GM21576 (cell line): ENCODE data around the gene HINT1.
"Not testable (repeated sequence)": the region's sequence is repeated elsewhere in the genome, so short reads cannot be mapped to it uniquely, and the experiment has no call there.

Source experiments
- ATAC-seq: cut with Tn5 transposase; IDR thresholded peaks from one replicate; pipeline ENCODE4 v1.9.1; 2021; ENCODE audit warnings: mild to moderate bottlenecking, moderate library complexity; ENCODE audit not compliant: unreplicated experiment

The HINT1 gene

GRCh38 chr5:131165119-131165727 is at the start of gene HINT1:
HINT1 (minus strand) TSS chr5:131165256; CDS start chr5:131165205, 51 bp downstream.
- ATAC-seq: peak; percentile 84

- ATAC-seq: no peak
These were observed 49.7 kb upstream of the HINT1 start for GRCh38 chr5:131214609-131215227.

- no peak for ATAC-seq
These were observed 47.5 kb upstream of the HINT1 start for GRCh38 chr5:131212471-131213021.

- ATAC-seq: no peak
These were observed 46.6 kb upstream of the HINT1 start for GRCh38 chr5:131211669-131212068.

GRCh38 chr5:131210151-131210510 is 45.1 kb upstream of the HINT1 start:
- no peak for ATAC-seq

- peak; percentile 91 for ATAC-seq
These were observed 44.6 kb upstream of the HINT1 start for GRCh38 chr5:131209506-131210150.

GRCh38 chr5:131209175-131209505 is 44.1 kb upstream of the HINT1 start:
- no peak for ATAC-seq

GRCh38 chr5:131206772-131207171 is 41.7 kb upstream of the HINT1 start:
- no peak for ATAC-seq

GRCh38 chr5:131206061-131206460 is 41.0 kb upstream of the HINT1 start:
- no peak for ATAC-seq

GRCh38 chr5:131204964-131205363 is 39.9 kb upstream of the HINT1 start:
- no peak for ATAC-seq

- no peak for ATAC-seq
These were observed 35.5 kb upstream of the HINT1 start for GRCh38 chr5:131200560-131200959.

- ATAC-seq: no peak
These were observed 33.6 kb upstream of the HINT1 start for GRCh38 chr5:131198625-131199024.

- ATAC-seq: no peak
These were observed 31.3 kb upstream of the HINT1 start for GRCh38 chr5:131196331-131196730.

- ATAC-seq: no peak
These were observed 30.6 kb upstream of the HINT1 start for GRCh38 chr5:131195696-131196095.

- ATAC-seq: no peak
These were observed 29.7 kb upstream of the HINT1 start for GRCh38 chr5:131194725-131195124.

GRCh38 chr5:131193897-131194296 is 28.8 kb upstream of the HINT1 start:
- not testable (repeated sequence) for ATAC-seq

- no peak for ATAC-seq
These were observed 28.1 kb upstream of the HINT1 start for GRCh38 chr5:131193106-131193505.

- no peak for ATAC-seq
These were observed 21.7 kb upstream of the HINT1 start for GRCh38 chr5:131186561-131187256.

- ATAC-seq: no peak
These were observed 20.6 kb upstream of the HINT1 start for GRCh38 chr5:131185523-131186104.

- ATAC-seq: no peak
These were observed 17.8 kb upstream of the HINT1 start for GRCh38 chr5:131182839-131183238.

GRCh38 chr5:131180407-131180806 is 15.4 kb upstream of the HINT1 start:
- no peak for ATAC-seq
